Mesendoderm (in vitro differentiated cells): ENCODE measurements around the gene SLC4A11.
"Not testable (repeated sequence)": the region's sequence is repeated elsewhere in the genome, so short reads cannot be mapped to it uniquely, and the experiment has no call there.

Experiments
- DNase-seq: peaks from one replicate; pipeline ENCODE4 v3.0.0; 2013
- H2AK5ac ChIP-seq: 2 replicates; pipeline ENCODE4 v1.6.1; 2013; ENCODE audit warnings: low read length, inconsistent platforms
- H2BK120ac ChIP-seq: 2 replicates; pipeline ENCODE4 v1.6.1; 2013; ENCODE audit warnings: low read depth, mild to moderate bottlenecking, low read length, moderate library complexity, mixed read lengths
- H2BK15ac ChIP-seq: replicated peaks from 2 replicates; pipeline ENCODE4 v1.6.1; 2013; ENCODE audit warnings: low read depth, mild to moderate bottlenecking, moderate library complexity
- H2BK5ac ChIP-seq: 2 replicates; pipeline ENCODE4 v1.6.1; 2013; ENCODE audit warnings: low read length, inconsistent platforms
- H3K18ac ChIP-seq: 2 replicates; pipeline ENCODE4 v1.6.1; 2013; ENCODE audit warnings: mild to moderate bottlenecking, low read length, mixed read lengths
- H3K23ac ChIP-seq: one replicate; pipeline ENCODE4 v1.6.1; 2013; ENCODE audit warnings: low read length
- H3K27ac ChIP-seq: 2 replicates; pipeline ENCODE4 v1.5.1; 2013; ENCODE audit warnings: low read depth, mild to moderate bottlenecking, inconsistent platforms, low read length, moderate library complexity
- H3K27me3 ChIP-seq: 2 replicates; pipeline ENCODE4 v1.6.1; 2013; ENCODE audit warnings: low read length, control low read depth, mild to moderate bottlenecking, inconsistent platforms; ENCODE audit not compliant: insufficient read depth, poor library complexity
- H3K36me3 ChIP-seq: 2 replicates; pipeline ENCODE4 v1.6.1; 2013; ENCODE audit warnings: low read length, inconsistent platforms; ENCODE audit not compliant: control insufficient read depth, insufficient read depth
- H3K4ac ChIP-seq: one replicate; pipeline ENCODE4 v1.6.1; 2013; ENCODE audit warnings: low read depth, mild to moderate bottlenecking, low read length, moderate library complexity
- H3K4me1 ChIP-seq: 2 replicates; pipeline ENCODE4 v1.6.1; 2013; ENCODE audit warnings: low read depth, low read length, inconsistent platforms; ENCODE audit not compliant: control insufficient read depth
- H3K4me2 ChIP-seq: 2 replicates; pipeline ENCODE4 v1.6.1; 2013; ENCODE audit warnings: low read length
- H3K4me3 ChIP-seq: 2 replicates; pipeline ENCODE4 v1.5.1; 2013; ENCODE audit warnings: mild to moderate bottlenecking, low read length
- H3K56ac ChIP-seq: one replicate; pipeline ENCODE4 v1.6.1; 2013; ENCODE audit warnings: low read length
- H3K79me1 ChIP-seq: 2 replicates; pipeline ENCODE4 v1.6.1; 2013; ENCODE audit warnings: low read length, inconsistent platforms
- H3K79me2 ChIP-seq: 2 replicates; pipeline ENCODE4 v1.6.1; 2013; ENCODE audit warnings: mild to moderate bottlenecking, low read length; ENCODE audit not compliant: control insufficient read depth, insufficient read depth
- H3K9ac ChIP-seq: 2 replicates; pipeline ENCODE4 v1.6.1; 2013; ENCODE audit warnings: low read length, inconsistent platforms
- H4K5ac ChIP-seq: one replicate; pipeline ENCODE4 v1.6.1; 2013; ENCODE audit warnings: low read length
- H4K8ac ChIP-seq: one replicate; pipeline ENCODE4 v1.6.1; 2013; ENCODE audit warnings: low read depth, mild to moderate bottlenecking, control low read depth, low read length, moderate library complexity
- WGBS: extraction: QIAGEN DNeasy Blood & Tissue Kit; methylation state at CpG from one replicate; pipeline ENCODE4 v1.1.7; 2013; ENCODE audit warnings: low lambda C conversion rate, missing lambda C conversion rate; ENCODE audit not compliant: insufficient coverage; ENCODE audit errors: extremely low coverage; 5-methylcytosine and 5-hydroxymethylcytosine counted together

SLC4A11 gene

DNA sequence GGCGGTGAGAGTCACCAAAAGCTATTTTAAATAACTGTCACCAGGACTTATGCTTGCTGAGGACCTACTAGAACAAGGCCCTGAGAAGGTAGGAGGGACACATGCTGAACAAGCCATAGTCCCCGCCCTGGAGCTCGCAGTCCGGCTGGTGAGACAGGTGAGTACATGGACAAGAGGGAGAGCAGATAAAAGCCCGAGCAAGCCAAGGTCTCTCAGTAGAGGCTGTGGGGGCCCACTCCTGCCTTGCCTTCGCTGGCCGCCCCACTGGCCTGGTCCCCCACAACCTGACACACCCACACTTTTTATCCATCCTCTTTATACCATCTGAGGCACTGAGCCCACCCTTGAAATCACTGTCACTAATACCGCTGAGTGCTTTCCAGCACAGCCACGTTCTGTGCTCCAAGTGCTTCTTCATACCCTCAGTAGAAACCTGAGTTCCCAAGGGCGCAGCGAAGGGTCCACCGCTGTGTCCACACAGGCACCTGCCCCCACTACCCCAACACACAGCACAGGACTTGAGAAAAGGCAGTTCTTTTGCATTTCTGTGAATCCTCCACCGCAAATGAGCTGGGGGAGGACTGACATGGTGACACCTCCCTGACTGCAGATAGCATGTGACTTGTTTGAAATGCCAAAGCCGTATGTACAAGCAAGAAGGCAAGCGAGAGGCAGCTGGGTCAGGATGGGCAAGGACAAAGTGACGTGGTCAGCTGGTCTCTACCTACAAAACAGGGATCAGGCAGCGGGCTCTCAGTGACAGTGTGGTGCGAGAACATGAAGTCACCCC, 46.6 kb downstream of the SLC4A11 start:
- no peak overlapping the region for H2AK5ac ChIP-seq
- H3K79me2 ChIP-seq, result no peaks in the 10 kb centered on the region
- H3K36me3 ChIP-seq, result peaks cover 8% of the 10 kb centered on the region
- no peak overlapping the region for H2BK15ac ChIP-seq
- H4K5ac ChIP-seq, result no peak overlapping the region
- no peak overlapping the region for H3K56ac ChIP-seq
- H3K23ac ChIP-seq, result no peak overlapping the region
- H3K79me1 ChIP-seq, result no peaks in the 10 kb centered on the region
- H3K4ac ChIP-seq, result no peak overlapping the region
- no peak overlapping the region for H3K4me3 ChIP-seq
- no peak overlapping the region for H2BK5ac ChIP-seq
- no peak overlapping the region for H3K9ac ChIP-seq
- no peak overlapping the region for H3K4me2 ChIP-seq
- no CpG with 5 or more reads among the region's 18 CpGs for WGBS
- H3K27me3 ChIP-seq, result no peaks in the 10 kb centered on the region
- H4K8ac ChIP-seq, result no peak overlapping the region
- H3K18ac ChIP-seq, result no peak overlapping the region
- H3K27ac ChIP-seq, result no peak overlapping the region
- DNase-seq, result no peak
- H2BK120ac ChIP-seq, result no peak overlapping the region
- H3K4me1 ChIP-seq, result no peaks in the 10 kb centered on the region

DNA sequence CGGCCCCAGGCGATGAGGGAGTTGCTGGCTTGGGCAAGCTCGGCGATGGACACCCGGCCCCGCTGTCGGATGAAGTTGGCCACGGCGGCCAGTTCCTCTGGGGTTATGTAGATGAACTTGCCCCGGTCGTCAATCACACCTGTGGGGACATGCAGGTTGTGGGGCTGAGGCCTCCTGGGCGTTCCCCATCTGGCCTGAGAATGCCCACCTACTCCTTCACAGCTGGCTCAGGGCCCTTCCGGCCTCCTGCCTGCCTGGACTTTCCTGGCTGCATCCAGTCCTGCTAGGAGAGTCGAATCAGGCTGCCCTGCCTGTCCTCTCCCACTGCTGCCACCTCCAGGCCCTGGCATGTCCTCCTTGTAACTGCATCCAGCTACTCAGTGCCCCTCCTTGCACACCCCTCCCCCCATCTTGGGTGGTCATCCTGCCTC, 48.3 kb downstream of the SLC4A11 start:
- no CpG with 5 or more reads among the region's 14 CpGs for WGBS
- Histone ChIP-seq H3K79me2 (no peaks in the 10 kb centered on the region), H3K4me3 (no peak overlapping the region), H3K36me3 (peaks cover 7% of the 10 kb centered on the region), H4K8ac (no peak overlapping the region), H3K4me1 (no peaks in the 10 kb centered on the region), H4K5ac (no peak overlapping the region), H2BK15ac (no peak overlapping the region), H3K4me2 (no peak overlapping the region), H3K4ac (no peak overlapping the region), H3K79me1 (no peaks in the 10 kb centered on the region), H3K27me3 (no peaks in the 10 kb centered on the region), H3K18ac (no peak overlapping the region), H2AK5ac (no peak overlapping the region), H3K27ac (no peak overlapping the region), H3K56ac (no peak overlapping the region), H3K23ac (no peak overlapping the region), H3K9ac (no peak overlapping the region), H2BK120ac (no peak overlapping the region), H2BK5ac (no peak overlapping the region)
- DNase-seq, result peak; percentile 32

DNA sequence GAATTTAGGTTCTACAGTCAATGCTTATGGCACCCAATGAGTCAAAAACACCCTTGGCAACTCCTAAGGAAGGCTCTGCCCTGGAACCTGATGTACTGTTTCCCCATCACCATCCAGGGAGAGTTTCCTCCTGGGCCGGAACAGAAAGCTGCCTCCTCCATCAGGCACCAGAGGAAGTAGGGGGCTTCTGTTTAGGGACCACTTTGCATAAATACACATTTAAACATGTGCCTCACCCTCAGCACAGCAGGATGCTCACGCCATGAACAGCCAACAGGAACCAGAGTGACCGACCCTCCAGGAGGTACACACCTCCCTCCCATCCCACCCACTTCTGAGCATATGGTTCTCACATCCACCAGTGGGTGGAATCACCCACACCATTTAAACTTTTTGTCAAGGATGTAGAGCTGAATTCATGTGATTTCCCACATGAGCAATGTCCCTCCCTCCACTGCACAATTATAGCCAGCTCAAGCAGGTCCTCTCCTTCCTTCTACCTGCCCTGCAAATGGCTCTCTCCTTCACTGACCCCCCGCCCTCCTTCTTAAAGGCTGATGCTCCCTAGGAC, 49.3 kb downstream of the SLC4A11 start:
- no peak overlapping the region for H3K9ac ChIP-seq
- H3K79me1 ChIP-seq, result no peaks in the 10 kb centered on the region
- no peak overlapping the region for H4K8ac ChIP-seq
- H3K23ac ChIP-seq, result no peak overlapping the region
- WGBS, result no CpG with 5 or more reads among the region's 4 CpGs
- H3K27ac ChIP-seq, result no peak overlapping the region
- no peak overlapping the region for H2BK5ac ChIP-seq
- H3K27me3 ChIP-seq, result no peaks in the 10 kb centered on the region
- no peaks in the 10 kb centered on the region for H3K79me2 ChIP-seq
- no peak overlapping the region for H3K4ac ChIP-seq
- H4K5ac ChIP-seq, result no peak overlapping the region
- no peaks in the 10 kb centered on the region for H3K4me1 ChIP-seq
- no peak overlapping the region for H3K4me2 ChIP-seq
- peaks cover 2% of the 10 kb centered on the region for H3K36me3 ChIP-seq
- H2BK15ac ChIP-seq, result no peak overlapping the region
- DNase-seq, result no peak
- no peak overlapping the region for H3K4me3 ChIP-seq
- H3K18ac ChIP-seq, result no peak overlapping the region
- H2BK120ac ChIP-seq, result no peak overlapping the region
- no peak overlapping the region for H3K56ac ChIP-seq
- no peak overlapping the region for H2AK5ac ChIP-seq

DNA sequence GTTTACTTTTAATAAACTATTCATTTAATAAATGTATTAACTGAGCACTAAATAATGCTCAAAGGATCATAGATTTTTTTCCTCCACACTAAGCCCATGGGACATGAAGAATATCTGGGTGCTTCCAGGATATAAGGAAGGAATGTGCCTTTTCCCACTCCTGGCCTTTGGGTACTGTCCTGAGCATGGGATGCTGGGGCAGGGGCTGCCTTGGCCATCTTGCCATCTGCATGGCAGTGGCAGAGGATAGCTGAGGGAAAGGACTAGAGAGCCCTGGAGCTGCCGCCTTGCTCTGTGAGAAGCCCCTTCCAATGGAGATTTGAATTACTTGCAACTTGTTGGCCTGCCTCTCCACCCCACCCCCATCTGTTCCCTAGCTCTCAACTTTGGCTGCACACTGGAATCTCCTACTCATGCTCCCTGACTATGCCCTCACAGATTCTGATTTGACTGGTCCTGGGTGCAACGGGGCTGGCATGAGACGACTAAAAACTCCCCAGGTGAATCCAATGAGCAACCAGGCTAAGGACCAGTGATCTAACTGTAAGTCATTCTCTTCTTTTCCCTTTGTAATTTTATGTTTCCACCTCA, 50.1 kb downstream of the SLC4A11 start:
- H2BK5ac ChIP-seq, result no peak overlapping the region
- H3K4me1 ChIP-seq, result no peaks in the 10 kb centered on the region
- no peaks in the 10 kb centered on the region for H3K79me2 ChIP-seq
- no peak overlapping the region for H3K27ac ChIP-seq
- no peaks in the 10 kb centered on the region for H3K79me1 ChIP-seq
- H3K36me3 ChIP-seq, result peaks cover 2% of the 10 kb centered on the region
- no peak overlapping the region for H3K4me2 ChIP-seq
- no CpG with 5 or more reads among the region's 3 CpGs for WGBS
- H3K4ac ChIP-seq, result no peak overlapping the region
- no peak overlapping the region for H3K9ac ChIP-seq
- H2AK5ac ChIP-seq, result no peak overlapping the region
- no peak overlapping the region for H2BK120ac ChIP-seq
- H4K8ac ChIP-seq, result no peak overlapping the region
- no peak overlapping the region for H2BK15ac ChIP-seq
- DNase-seq, result no peak
- no peak overlapping the region for H3K23ac ChIP-seq
- H3K56ac ChIP-seq, result no peak overlapping the region
- no peaks in the 10 kb centered on the region for H3K27me3 ChIP-seq
- H3K4me3 ChIP-seq, result no peak overlapping the region
- no peak overlapping the region for H4K5ac ChIP-seq
- no peak overlapping the region for H3K18ac ChIP-seq

DNA sequence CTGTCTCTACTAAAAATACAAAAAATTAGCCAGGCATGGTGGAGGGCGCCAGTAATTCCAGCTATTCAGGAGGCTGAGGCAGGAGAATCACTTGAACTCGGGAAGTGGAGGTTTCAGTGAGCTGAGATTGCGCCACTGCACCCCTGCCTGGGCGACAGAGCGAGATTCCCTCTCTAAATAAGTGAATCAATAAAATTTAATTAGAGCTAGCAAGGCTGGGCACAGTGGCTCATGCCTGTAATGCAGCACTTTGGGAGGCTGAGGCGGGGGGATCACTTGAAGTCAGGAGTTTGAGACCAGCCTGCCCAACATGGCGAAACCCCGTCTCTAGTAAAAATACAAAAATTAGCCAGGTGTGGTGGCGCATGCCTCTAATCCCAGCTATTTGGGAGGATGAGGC, 51.1 kb downstream of the SLC4A11 start:
- H3K4me2 ChIP-seq, H4K8ac ChIP-seq, H3K56ac ChIP-seq, H3K27ac ChIP-seq, H3K4me3 ChIP-seq, H3K27me3 ChIP-seq, H3K79me1 ChIP-seq, H3K9ac ChIP-seq, H3K4ac ChIP-seq, H3K36me3 ChIP-seq, DNase-seq, H3K23ac ChIP-seq, H3K18ac ChIP-seq, H3K79me2 ChIP-seq, H2BK15ac ChIP-seq, H4K5ac ChIP-seq, H3K4me1 ChIP-seq, H2AK5ac ChIP-seq, H2BK5ac ChIP-seq, H2BK120ac ChIP-seq: not testable (repeated sequence)
- WGBS, result no CpG with 5 or more reads among the region's 9 CpGs
